GM18505 (cell line): ENCODE results near the gene DYNC2I2.
"Not testable (repeated sequence)": the region's sequence is repeated elsewhere in the genome, so short reads cannot be mapped to it uniquely, and the experiment has no call there.

Source experiments
- ATAC-seq: cut with Tn5 transposase; IDR thresholded peaks from one replicate; pipeline ENCODE4 v1.9.1; 2021; ENCODE audit not compliant: unreplicated experiment
- POLR2A ChIP-seq: IDR thresholded peaks from 4 replicates; pipeline ENCODE4 v1.6.1; 2011; ENCODE audit warnings: borderline replicate concordance; ENCODE audit not compliant: insufficient read depth, insufficient read length; ENCODE audit errors: extremely low read depth

Gene DYNC2I2

DNA sequence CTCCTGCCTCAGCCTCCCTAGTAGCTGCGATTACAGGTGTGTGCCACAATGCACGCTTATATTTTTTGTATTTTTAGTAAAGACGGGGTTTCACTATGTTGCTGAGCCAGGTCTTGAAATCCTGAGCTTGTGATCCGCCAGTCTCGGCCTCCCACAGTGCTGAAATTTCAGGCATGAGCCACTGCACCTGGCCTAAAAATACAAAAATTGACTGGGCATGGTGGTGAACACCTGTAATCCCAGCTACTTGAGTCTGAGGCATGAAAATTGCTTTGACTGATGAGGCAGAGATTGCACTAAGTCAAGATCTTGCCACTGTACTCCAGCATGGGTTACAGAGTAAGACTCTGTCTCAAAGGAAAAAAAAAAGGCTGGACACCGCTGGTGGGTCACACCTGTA is 13.1 kb upstream of the DYNC2I2 start:
- ATAC-seq: no peak
- TF ChIP-seq POLR2A: no peak

DNA sequence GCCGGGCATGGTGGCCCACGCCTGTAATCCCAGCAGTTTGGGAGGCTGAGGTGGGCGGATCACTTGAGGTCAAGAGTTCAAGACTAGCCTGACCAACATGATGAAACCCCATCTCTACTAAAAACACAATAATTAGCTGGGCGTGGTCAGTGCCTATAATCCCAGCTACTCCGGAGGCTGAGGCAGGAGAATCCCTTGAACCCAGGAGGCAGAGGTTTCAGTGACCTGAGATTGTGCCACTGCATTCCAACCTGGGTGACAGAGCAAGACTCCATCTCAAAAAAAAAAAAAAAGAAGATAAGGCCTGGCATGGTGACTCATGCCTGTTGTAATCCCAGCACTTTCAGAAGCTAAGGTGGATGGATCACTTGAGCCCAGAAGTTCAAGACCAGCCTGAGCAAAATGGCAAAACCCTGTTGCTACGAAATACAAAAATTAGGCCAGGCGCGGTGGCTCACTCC is 9.9 kb upstream of the DYNC2I2 start:
- not testable (repeated sequence) for ATAC-seq

- ATAC-seq: no peak
- no peak for TF ChIP-seq POLR2A
These were observed 1.1 kb upstream of the DYNC2I2 start for GRCh38 chr9:128657796-128658195.

- no peak for TF ChIP-seq POLR2A
- ATAC-seq: no peak
These were observed 677 bp upstream of the DYNC2I2 start for GRCh38 chr9:128657344-128657704.

DNA sequence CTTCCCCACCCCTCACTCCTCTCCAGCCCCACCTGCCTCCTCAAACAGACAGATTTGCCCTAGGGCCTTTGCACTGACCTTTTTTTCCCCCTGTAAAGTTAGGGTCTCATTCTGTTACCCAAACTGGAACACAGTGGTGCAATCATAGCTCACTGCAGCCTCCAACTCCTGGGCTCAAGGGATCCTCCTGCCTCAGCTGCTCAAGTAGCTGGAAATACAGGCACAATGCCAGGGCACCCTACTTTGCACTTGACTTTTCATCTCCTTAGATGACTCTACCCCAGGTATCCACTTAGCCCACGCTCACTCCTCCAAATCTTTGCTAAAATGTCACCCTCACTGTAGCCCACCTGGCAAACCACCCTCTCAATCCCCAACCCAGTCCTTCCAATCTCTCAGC is 2.2 kb downstream of the DYNC2I2 start:
- no peak for ATAC-seq
- TF ChIP-seq POLR2A: no peak

DNA sequence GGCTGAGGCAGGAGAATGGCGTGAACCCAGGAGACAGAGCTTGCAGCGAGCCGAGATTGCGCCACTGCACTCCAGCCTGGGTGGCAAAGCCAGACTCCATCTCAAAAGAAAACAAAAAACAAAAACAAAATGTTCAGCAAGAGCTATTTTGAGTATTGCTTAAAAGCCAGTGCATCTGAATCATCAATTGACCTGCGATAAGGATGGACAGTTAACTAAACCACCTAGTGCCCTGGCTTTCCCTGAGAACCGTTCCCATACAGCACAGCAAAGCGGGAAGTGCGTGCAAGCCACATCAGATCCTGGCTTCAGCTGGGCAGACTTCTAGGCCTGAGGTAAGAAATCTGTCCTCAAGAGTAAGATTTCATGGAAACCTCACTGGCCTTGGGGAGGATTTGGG is 2.7 kb downstream of the DYNC2I2 start:
- no peak for ATAC-seq
- TF ChIP-seq POLR2A: no peak

- no peak for TF ChIP-seq POLR2A
- ATAC-seq: no peak
These were observed 4.8 kb downstream of the DYNC2I2 start for GRCh38 chr9:128651798-128652197.

DNA sequence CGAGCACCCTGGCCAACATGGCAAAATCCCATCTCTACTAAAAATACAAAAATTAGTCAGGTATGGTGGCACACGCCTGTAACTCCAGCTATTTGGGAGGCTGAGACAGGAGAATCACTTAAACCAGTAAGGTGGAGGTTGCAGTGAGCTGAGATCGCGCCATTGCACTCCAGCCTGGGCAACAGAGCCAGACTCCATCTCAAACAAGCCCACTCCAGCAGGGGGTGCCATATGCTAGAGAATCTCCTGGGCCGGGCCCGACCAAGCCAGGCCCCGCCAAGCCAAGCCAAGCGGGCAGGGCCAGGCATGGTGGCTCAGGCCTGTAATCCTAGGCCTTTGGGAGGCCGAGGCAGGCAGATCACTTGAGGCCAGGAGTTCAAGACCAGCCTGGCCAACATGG is 8.4 kb downstream of the DYNC2I2 start:
- not testable (repeated sequence) for ATAC-seq

- ATAC-seq: no peak
- TF ChIP-seq POLR2A: no peak
These were observed 12.9 kb downstream of the DYNC2I2 start for GRCh38 chr9:128643519-128644300.

DNA sequence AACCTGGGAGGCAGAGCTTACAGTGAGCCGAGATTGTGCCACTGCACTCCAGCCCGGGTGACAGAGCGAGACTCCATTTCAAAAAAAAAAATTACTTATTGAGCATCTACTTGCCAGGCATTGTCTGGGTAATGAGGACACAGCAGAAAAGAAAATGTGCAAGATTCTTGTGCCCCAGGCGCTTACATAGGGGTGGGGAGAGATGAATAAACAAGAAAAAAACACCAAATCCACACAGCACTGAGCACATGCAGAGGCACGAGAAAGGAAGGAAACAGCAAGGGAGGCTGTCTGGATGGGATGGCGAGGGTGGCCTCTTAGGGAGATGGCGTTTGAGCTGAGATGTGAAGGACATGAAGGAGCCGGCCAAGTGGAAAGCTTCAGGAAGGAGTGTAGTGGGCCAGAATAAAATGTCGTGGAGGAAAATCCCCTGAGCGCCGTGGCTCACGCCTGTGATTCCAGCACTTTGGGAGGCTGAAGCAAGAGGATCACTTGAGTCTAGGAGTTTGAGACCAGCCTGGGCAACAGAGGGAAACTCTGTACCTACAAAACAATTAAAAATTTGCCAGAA is 13.9 kb downstream of the DYNC2I2 start:
- no peak for TF ChIP-seq POLR2A
- no peak for ATAC-seq

DNA sequence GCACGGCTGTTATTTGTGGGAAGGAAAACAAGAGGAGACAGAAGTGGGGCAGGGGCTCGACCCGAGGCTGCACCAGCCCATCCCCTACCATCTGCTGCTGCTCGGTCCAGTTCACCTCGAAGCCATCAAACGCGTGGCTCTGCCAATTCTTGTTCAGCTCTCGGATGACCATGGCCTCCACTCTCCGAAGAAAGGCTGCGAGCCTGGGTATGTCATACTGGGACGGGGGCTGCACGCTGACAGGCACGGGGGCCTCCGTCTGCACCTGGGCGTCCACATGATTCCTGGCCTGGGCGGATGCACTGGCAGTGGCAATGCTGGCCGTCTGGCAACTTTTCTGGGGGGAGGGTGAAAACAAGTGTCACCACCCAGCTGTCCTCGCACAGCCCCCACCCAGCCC is 16.0 kb downstream of the DYNC2I2 start:
- no peak for TF ChIP-seq POLR2A

DNA sequence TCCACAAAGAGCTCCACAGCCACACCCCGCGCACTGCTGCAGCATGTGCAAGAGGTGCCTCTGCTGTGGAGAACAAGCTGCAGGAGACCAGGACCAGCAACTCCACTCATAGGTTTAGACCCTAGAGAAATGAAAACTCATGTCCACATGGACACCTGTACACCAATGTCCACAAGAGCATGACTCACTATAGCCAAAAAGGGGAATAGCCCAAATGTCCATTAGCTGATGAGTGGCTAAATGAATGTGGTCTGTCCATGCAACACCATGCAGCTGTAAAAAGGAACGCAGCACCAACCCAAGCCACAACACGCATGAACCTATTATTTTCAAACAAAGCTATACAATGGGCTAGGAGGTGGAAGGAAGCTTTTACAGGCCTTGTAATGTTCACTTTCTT is 18.1 kb downstream of the DYNC2I2 start:
- no peak for TF ChIP-seq POLR2A
- ATAC-seq: no peak

More for the DNA sequence above, 16.0 kb downstream of the DYNC2I2 start:
- ATAC-seq: no peak

GRCh38 chr9:128637656-128638055 is 19.0 kb downstream of the DYNC2I2 start:
- TF ChIP-seq POLR2A: no peak
- no peak for ATAC-seq

GRCh38 chr9:128636556-128637530 is 19.8 kb downstream of the DYNC2I2 start:
- ATAC-seq: no peak
- no peak for TF ChIP-seq POLR2A

DNA sequence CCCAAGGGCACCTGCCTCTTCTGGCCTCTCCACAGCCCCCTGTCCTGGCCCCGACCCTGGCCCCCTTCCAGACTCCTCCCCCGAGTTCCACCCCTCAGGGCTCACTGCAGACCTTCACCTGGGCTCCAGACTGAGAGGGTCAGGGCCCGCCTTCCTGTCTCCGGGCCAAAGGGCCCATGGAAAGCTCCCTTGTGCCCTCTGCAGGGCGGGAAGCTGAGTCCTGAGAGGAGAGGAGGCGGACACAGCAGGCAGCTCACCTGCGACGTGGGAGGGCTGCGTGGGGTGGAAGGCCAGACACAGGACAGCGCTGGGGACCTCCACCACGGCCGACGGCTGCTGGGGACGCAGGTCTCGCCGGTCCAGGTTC is 20.6 kb downstream of the DYNC2I2 start:
- ATAC-seq: no peak
- TF ChIP-seq POLR2A: no peak
